HG03354 (cell line): ENCODE results near the gene ACER1.
"Not testable (repeated sequence)": the region's sequence is repeated elsewhere in the genome, so short reads cannot be mapped to it uniquely, and the experiment has no call there.

Experiments
- ATAC-seq: cut with Tn5 transposase; IDR thresholded peaks from one replicate; pipeline ENCODE4 v1.9.1; 2021; ENCODE audit warnings: mild to moderate bottlenecking; ENCODE audit not compliant: unreplicated experiment, poor library complexity, severe bottlenecking

Gene ACER1, protein sequence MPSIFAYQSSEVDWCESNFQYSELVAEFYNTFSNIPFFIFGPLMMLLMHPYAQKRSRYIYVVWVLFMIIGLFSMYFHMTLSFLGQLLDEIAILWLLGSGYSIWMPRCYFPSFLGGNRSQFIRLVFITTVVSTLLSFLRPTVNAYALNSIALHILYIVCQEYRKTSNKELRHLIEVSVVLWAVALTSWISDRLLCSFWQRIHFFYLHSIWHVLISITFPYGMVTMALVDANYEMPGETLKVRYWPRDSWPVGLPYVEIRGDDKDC

GRCh38 chr19:6333439-6333838, at the start of gene ACER1:
TSS of gene ACER1 (minus strand) at chr19:6333612. CDS start at chr19:6333551, 61 bp downstream.
- ATAC-seq, result no peak

GRCh38 chr19:6383188-6383587, 49.8 kb upstream of the ACER1 start:
- ATAC-seq, result no peak

GRCh38 chr19:6381030-6381750, 47.8 kb upstream of the ACER1 start:
- ATAC-seq, result no peak

- no peak for ATAC-seq
Observed at GRCh38 chr19:6379744-6380143, 46.3 kb upstream of the ACER1 start.

- ATAC-seq, result no peak
Observed at GRCh38 chr19:6378486-6378885, 45.1 kb upstream of the ACER1 start.

- ATAC-seq, result no peak
Observed at GRCh38 chr19:6378041-6378440, 44.6 kb upstream of the ACER1 start.

GRCh38 chr19:6376512-6377190, 43.2 kb upstream of the ACER1 start:
- no peak for ATAC-seq

- ATAC-seq, result no peak
Observed at GRCh38 chr19:6375411-6376010, 42.1 kb upstream of the ACER1 start, which contains the start of gene PSPN. TSS of gene PSPN (minus strand) at chr19:6375933. CDS start at chr19:6375849, 84 bp downstream.

DNA sequence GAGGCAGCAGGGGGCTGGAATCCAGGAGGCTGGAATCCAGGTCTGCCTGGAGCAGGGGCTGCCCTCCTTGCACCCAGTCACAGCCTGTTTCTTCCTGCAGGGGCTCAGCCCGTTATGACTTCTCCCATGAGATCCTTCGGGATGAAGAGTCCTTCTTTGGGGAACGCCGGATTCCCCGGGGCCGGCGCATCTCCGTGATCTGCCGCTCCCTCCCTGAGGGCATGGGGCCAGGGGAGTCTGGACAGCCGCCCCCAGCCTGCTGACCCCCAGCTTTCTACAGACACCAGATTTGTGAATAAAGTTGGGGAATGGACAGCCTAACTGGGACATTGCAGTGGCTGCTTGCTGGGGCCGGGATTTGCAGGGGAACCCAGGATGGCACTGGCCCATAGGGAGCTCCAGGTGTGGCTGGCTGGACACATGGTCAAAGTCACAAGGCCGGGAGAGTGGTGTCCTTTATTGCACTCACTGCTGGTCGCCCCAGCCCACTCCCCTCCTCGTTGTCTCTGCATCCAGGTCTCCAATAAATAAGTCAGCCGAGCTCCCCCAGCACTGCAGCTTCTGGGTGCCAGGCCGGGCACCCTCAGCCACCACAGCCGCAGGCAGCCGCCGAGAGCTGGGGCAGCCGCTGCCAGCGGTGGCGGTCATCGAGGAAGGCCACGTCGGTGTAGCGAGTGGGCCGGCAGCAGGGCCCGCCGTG, 41.4 kb upstream of the ACER1 start:
- ATAC-seq, result no peak

- ATAC-seq, result no peak
Observed at GRCh38 chr19:6374161-6374709, 40.8 kb upstream of the ACER1 start.

DNA sequence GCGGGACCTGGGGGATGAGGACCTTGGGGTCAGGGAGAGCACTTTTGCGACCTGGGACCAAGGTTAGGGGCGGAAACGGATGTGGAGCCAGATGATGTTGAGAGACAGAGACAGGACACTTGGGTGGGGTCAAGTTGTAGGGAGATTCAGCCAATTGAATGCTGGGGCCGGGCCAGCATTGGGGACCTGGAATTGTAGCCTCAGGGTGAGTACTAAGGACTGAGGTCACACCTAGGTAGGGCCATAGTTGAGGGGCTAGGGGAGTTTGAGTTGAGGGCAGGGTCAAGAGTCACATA, 40.3 kb upstream of the ACER1 start:
- ATAC-seq, result no peak

DNA sequence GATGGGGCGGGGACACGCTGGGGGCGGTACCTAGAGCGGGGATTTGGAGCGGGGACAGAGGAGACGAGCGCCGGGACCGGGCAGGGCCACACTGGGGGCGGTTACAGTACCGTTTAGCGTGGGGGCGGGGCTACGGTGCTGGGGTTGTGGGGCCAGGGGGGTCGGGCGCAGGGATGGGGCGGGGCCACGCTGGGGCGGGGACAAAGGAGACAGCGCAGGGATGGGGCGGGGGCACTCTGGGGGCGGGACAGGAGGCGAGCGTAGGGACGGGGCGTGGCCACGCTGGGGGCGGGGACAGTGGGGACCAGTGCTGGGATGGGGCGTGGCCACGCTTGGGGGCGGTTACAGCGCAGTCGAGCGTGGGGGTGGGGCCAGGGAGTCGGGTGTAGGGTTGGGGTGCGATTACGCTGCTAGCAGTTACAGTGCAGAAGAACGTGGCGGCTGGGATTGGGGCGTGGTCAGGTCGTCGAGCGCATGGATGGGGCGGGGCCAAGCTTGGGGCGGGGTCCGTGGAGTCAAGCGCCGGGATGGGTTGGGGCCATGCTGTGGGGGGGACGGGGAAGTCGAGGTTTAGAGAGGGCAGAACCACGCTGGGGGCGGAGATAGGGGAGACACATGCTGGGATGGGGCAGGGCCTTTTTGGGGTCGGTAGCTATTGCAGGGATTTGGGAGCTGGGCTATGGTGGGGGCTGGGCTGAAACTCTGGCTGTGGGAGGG, 39.8 kb upstream of the ACER1 start:
- peak; percentile 54 for ATAC-seq

- ATAC-seq, result peak; percentile 85
Observed at GRCh38 chr19:6372594-6373095, 39.2 kb upstream of the ACER1 start, which contains the start of gene ALKBH7. TSS of gene ALKBH7 (plus strand) at chr19:6372794. CDS start at chr19:6372821, 27 bp downstream.

- no peak for ATAC-seq
Observed at GRCh38 chr19:6364353-6364752, 30.9 kb upstream of the ACER1 start.

GRCh38 chr19:6362351-6362801, 29.0 kb upstream of the ACER1 start:
- ATAC-seq, result no peak

DNA sequence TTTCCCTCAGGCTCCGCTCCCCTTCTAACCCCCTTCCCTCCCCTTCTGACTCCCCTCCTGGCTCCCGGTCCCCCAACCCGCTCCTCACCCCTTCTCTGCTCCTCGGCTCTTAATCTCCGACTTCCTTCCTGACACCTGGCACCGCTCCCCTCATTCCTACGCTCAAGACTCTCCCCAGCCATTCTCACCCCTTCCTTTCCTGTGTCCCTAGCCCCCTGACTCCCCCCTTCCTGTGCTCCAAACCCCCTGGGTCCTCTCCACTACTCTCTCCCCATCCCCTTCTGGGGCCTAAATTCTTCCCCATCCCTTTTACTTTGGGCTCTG, 28.6 kb upstream of the ACER1 start:
- ATAC-seq, result no peak

DNA sequence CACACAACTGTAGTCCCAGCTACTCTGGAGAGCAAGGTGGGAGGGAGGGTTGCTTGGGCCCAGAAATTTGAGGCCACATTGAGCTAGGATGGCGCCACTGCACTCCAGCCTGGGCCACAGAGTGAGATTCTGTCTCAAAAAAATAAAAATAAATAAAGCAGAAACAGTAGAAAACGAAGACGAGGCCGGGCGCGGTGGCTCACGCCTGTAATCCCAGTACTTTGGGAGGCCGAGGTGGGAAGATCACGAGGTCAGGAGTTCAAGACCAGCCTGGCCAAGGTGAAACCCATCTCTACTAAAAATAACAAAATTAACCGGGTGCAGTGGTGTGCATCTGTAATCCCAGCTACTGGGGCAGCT, 27.4 kb upstream of the ACER1 start:
- ATAC-seq, result not testable (repeated sequence)

- ATAC-seq, result not testable (repeated sequence)
Observed at GRCh38 chr19:6360445-6360844, 27.0 kb upstream of the ACER1 start.
